Cardiac fibroblast (primary cell): ENCODE data around the gene C10orf95.
A peak's percentile ranks its signal among the peaks of the same experiment; 100 is the strongest.

Experiments used
- DNase-seq, 2 donors: peaks; one replicate each; pipeline versions ENCODE4 v3.0.0 to v3.0.0-alpha.2; 2010; ENCODE audit warnings: low read depth in 2 of 2
- H3K4me3 ChIP-seq, 2 donors: replicated peaks in 1 of 2; 1 replicate in 1 of 2; 2 replicates in 1 of 2; pipeline ENCODE4 v1.5.1; 2011; ENCODE audit warnings: low read depth in 2 of 2, low read length in 2 of 2, mild to moderate bottlenecking in 2 of 2, moderate library complexity in 1 of 2
- TF ChIP-seq, protein P1 (sequence below): IDR thresholded peaks from one replicate; pipeline ENCODE4 v1.5.1; 2011; ENCODE audit warnings: low read depth, mild to moderate bottlenecking, low read length, inconsistent platforms

Gene C10orf95

DNA sequence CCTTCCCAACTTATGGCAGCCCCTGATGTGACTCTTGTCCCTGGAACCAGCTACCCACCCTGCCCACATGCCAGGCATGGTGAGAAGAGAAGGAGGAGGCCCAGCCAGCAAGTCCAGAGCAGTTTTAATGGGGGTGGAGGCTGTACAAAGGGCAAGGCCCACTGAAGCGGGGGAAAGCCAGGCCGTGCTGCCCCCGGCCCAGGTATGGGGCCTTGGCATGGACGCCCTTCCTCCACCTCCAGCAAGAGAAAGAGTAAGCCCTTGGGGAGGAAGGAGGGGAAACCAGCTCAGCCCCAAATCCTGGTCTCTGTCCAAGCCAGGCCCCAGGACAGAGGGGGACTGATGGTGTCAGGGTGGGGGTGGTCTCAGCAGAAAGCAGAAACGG, 48.8 kb downstream of the C10orf95 start:
- TF ChIP-seq, protein P1, sequence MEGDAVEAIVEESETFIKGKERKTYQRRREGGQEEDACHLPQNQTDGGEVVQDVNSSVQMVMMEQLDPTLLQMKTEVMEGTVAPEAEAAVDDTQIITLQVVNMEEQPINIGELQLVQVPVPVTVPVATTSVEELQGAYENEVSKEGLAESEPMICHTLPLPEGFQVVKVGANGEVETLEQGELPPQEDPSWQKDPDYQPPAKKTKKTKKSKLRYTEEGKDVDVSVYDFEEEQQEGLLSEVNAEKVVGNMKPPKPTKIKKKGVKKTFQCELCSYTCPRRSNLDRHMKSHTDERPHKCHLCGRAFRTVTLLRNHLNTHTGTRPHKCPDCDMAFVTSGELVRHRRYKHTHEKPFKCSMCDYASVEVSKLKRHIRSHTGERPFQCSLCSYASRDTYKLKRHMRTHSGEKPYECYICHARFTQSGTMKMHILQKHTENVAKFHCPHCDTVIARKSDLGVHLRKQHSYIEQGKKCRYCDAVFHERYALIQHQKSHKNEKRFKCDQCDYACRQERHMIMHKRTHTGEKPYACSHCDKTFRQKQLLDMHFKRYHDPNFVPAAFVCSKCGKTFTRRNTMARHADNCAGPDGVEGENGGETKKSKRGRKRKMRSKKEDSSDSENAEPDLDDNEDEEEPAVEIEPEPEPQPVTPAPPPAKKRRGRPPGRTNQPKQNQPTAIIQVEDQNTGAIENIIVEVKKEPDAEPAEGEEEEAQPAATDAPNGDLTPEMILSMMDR: no peak
- no peak overlapping the region for H3K4me3 ChIP-seq
- no peak for DNase-seq

DNA sequence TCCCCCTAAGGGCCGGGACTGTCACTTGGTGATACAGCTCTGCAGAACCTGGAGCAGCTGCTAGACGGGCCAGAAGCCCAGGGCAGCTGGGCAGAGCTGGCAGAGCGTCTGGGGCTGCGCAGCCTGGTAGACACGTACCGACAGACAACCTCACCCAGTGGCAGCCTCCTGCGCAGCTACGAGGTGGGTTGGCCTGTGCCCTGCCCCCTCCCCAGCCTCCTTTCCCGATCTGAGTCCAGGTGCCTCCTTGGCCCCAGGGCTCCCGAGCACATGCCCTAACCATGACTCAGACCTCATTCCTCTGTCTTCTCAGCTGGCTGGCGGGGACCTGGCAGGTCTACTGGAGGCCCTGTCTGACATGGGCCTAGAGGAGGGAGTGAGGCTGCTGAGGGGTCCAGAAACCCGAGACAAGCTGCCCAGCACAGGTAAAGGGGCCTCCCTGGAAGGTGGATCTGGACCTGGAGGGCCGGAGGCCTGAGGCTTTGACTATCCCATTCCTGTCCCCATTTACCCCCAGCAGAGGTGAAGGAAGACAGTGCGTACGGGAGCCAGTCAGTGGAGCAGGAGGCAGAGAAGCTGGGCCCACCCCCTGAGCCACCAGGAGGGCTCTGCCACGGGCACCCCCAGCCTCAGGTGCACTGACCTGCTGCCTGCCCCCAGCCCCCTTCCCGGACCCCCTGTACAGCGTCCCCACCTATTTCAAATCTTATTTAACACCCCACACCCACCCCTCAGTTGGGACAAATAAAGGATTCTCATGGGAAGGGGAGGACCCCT, 49.4 kb downstream of the C10orf95 start:
- H3K4me3 ChIP-seq: no peak overlapping the region
- TF ChIP-seq, protein P1: no peak
- peak; percentile 21 to 49 for DNase-seq

DNA sequence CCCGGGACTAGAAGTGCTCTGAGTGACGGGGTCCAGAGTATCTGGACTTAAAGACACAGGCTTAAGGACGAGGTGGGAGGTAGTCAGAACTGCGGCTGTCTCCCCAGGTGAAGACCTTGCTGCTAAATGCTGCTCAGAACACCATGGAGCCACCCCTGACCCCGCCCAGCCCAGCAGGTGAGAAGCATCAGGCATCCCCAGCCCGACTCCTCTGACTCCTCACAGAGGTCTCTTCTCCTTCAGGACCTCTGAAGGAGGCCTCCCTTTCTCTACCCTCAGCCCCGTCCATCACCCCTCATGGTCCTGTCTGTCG, 50.0 kb downstream of the C10orf95 start:
- no peak for DNase-seq
- TF ChIP-seq, protein P1: no peak
- H3K4me3 ChIP-seq: no peak overlapping the region

DNA sequence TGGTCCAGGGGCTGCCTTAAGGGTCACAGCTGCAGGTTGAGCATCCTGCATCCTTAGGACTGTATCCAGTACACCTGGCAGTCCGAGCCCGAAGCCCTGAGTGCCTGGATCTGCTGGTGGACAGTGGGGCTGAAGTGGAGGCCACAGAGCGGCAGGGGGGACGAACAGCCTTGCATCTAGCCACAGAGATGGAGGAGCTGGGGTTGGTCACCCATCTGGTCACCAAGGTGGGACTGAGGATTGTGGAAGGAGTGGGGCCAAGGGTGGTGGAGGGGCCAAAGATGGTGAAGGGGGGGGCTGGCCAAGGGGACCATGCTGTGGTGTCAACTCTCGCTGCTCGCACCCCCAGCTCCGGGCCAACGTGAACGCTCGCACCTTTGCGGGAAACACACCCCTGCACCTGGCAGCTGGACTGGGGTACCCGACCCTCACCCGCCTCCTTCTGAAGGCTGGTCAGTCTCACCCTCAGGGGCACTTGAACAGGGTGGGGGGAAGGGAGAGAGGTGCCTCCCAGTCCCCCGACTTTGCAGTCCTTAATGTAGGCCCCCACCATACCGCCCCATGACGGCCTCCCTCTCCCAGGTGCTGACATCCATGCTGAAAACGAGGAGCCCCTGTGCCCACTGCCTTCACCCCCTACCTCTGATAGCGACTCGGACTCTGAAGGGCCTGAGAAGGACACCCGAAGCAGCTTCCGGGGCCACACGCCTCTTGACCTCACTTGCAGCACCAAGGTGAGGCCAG, 50.6 kb downstream of the C10orf95 start:
- DNase-seq: no peak
- TF ChIP-seq, protein P1: no peak
- H3K4me3 ChIP-seq: no peak overlapping the region

DNA sequence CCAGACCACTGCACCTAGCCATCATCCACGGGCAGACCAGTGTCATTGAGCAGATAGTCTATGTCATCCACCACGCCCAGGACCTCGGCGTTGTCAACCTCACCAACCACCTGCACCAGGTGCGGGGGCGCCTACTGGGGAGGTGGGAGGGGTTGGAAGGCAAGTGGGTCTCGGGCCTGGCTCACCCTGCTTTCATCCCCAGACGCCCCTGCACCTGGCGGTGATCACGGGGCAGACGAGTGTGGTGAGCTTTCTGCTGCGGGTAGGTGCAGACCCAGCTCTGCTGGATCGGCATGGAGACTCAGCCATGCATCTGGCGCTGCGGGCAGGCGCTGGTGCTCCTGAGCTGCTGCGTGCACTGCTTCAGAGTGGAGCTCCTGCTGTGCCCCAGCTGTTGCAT, 51.3 kb downstream of the C10orf95 start:
- TF ChIP-seq, protein P1: no peak
- DNase-seq: no peak
- H3K4me3 ChIP-seq: peak overlapping the region in 1 of 2 donors; percentile 43
